ENCODE measurements around the gene GJA3. TPM values are rescaled to one million over a fixed set of nuclear protein-coding genes. Genes with fewer than 3 reads are reported as not detected.
A peak's percentile ranks its signal among the peaks of the same experiment; 100 is the strongest.

GJA3 gene
- total and polyA plus RNA-seq, 2 of the 8 experiments (the other 6 are each of a cell fraction or from before 2014, with no cell fraction given) = 0.12 to 0.60 TPM

- no peak for TF ChIP-seq TAF1 (IDR thresholded peaks at IDR 0.05; ENCODE audit: low read depth, low read length)
- no peak for TF ChIP-seq RBBP5 (IDR thresholded peaks at IDR 0.05; ENCODE audit: borderline replicate concordance, low read depth, low read length)
- no peak for TF ChIP-seq EGR1 (IDR thresholded peaks at IDR 0.05; ENCODE audit: borderline replicate concordance, low read depth, low read length)
- TF ChIP-seq CBX8 (IDR thresholded peaks at IDR 0.05; ENCODE audit: borderline replicate concordance, low read depth, low read length) = no peak
- TF ChIP-seq KDM4A (IDR thresholded peaks at IDR 0.05; ENCODE audit: low read depth, low read length, severe bottlenecking) = peak; percentile 34
- TF ChIP-seq HDAC2 (IDR thresholded peaks at IDR 0.05; ENCODE audit: borderline replicate concordance in 1 of 2, low read depth in 2 of 2, low read length in 2 of 2) = peak in 1 of 2 experiments; percentile 82; a peak in 1 of 4 replicates
- no peak for TF ChIP-seq USF2 (IDR thresholded peaks at IDR 0.05; ENCODE audit: low read length)
- TF ChIP-seq RNF2 (IDR thresholded peaks at IDR 0.05; ENCODE audit: borderline replicate concordance, low read depth, low read length, missing control alignments, poor library complexity, severe bottlenecking) = no peak
- no peak for TF ChIP-seq CTCF (IDR thresholded peaks at IDR 0.05; ENCODE audit: control extremely low read depth in 1 of 3, insufficient read depth in 1 of 3, low read depth in 1 of 3, low read length in 3 of 3)
- TF ChIP-seq TCF12 (IDR thresholded peaks at IDR 0.05; ENCODE audit: low read depth, low read length) = no peak
- TF ChIP-seq BCL11A (IDR thresholded peaks at IDR 0.05; ENCODE audit: low read depth in 2 of 2, low read length in 2 of 2) = no peak
- no peak for TF ChIP-seq ATF3 (IDR thresholded peaks at IDR 0.05; ENCODE audit: insufficient read depth, low read depth, low read length)
- peak; percentile 28 for TF ChIP-seq ASH2L (IDR thresholded peaks at IDR 0.05; ENCODE audit: low read length)
- peak; percentile 76; the same call in 1 of the 2 replicates for TF ChIP-seq YY1 (IDR thresholded peaks at IDR 0.05; ENCODE audit: low read depth, low read length)
- no peak for TF ChIP-seq TAF7 (optimal IDR thresholded peaks at IDR 0.05; ENCODE audit: borderline replicate concordance, low read depth, low read length)
- TF ChIP-seq RXRA (IDR thresholded peaks at IDR 0.05; ENCODE audit: insufficient read depth, low read depth, low read length) = no peak
- TF ChIP-seq CHD2 (IDR thresholded peaks at IDR 0.05; ENCODE audit: low read length) = no peak
- TF ChIP-seq EZH2 (IDR thresholded peaks at IDR 0.05; ENCODE audit: low read depth, low read length, severe bottlenecking) = no peak
These were observed 42.3 kb downstream of the GJA3 start (continued) for GRCh38 chr13:20118268-20119140.
